HEK293 (cell line): ENCODE measurements around the gene FOXO6.

Experiments used
- CTCF ChIA-PET: fragments of 350-600 bp; formaldehyde crosslinking; extraction: SDS; loops from one replicate; lab custom pipeline; 2021; ENCODE audit warnings: antibody characterized with exemption; lab: Yijun Ruan, JAX
- POLR2A ChIA-PET: fragments of 300-600 bp; formaldehyde crosslinking; extraction: SDS; loops from one replicate; lab custom pipeline; 2020; ENCODE audit warnings: antibody characterized with exemption, inconsistent platforms; lab: Yijun Ruan, JAX
- H3K27ac ChIP-seq: fragments of 200-500 bp; sonication (Bioruptor generic); 2 replicates; pipeline ENCODE4 v1.5.1; 2014; ENCODE audit warnings: low read depth, low read length, control low read depth, inconsistent platforms; ENCODE audit errors: extremely low read depth
- H3K36me3 ChIP-seq, 2 experiments: fragments of 200-500 bp in 1 of 2; sonication (Bioruptor generic) in 1 of 2; 1 replicate in 1 of 2; 2 replicates in 1 of 2; pipeline ENCODE4 v1.5.1; 2014 to 2017; ENCODE audit warnings: inconsistent platforms in 2 of 2, low read length in 2 of 2; ENCODE audit not compliant: control insufficient read depth in 2 of 2, insufficient read depth in 1 of 2
- H3K4me1 ChIP-seq: fragments of 200-500 bp; sonication (Bioruptor generic); 2 replicates; pipeline ENCODE4 v1.5.1; 2014; ENCODE audit warnings: mild to moderate bottlenecking, low read length, inconsistent platforms; ENCODE audit not compliant: control insufficient read depth, insufficient read depth
- H3K4me3 ChIP-seq: 2 replicates; pipeline ENCODE4 v1.5.1; 2011; ENCODE audit warnings: low read depth, mild to moderate bottlenecking, control low read depth, low read length, moderate library complexity
- H3K9me3 ChIP-seq: fragments of 200-500 bp; sonication (Bioruptor generic); 2 replicates; pipeline ENCODE4 v1.5.1; 2014; ENCODE audit warnings: low read depth, low read length, inconsistent platforms; ENCODE audit not compliant: control insufficient read depth, insufficient read depth
- AEBP2 ChIP-seq: fragments of 450-650 bp; formaldehyde crosslinking; IDR thresholded peaks from 2 replicates; pipeline ENCODE4 v1.5.1; 2016; ENCODE audit warnings: missing biosample characterization, missing genetic modification characterization, borderline replicate concordance
- CTCF ChIP-seq: fragments of 450-650 bp; formaldehyde crosslinking; IDR thresholded peaks from 2 replicates; pipeline ENCODE4 v1.5.1; 2016; ENCODE audit warnings: missing biosample characterization, missing genetic modification characterization
- GLI4 ChIP-seq: fragments of 450-650 bp; formaldehyde crosslinking; IDR thresholded peaks from 2 replicates; pipeline ENCODE4 v1.5.1; 2016; ENCODE audit warnings: missing biosample characterization, missing genetic modification characterization
- GLIS2 ChIP-seq: fragments of 450-650 bp; formaldehyde crosslinking; IDR thresholded peaks from 2 replicates; pipeline ENCODE4 v1.5.1; 2016; ENCODE audit warnings: missing biosample characterization, missing genetic modification characterization
- ZBTB11 ChIP-seq: fragments of 450-650 bp; formaldehyde crosslinking; conservative IDR thresholded peaks from 2 replicates; pipeline ENCODE4 v1.5.1; 2016; ENCODE audit warnings: low read depth, missing biosample characterization, missing genetic modification characterization
- ZBTB49 ChIP-seq: fragments of 450-650 bp; formaldehyde crosslinking; IDR thresholded peaks from 2 replicates; pipeline ENCODE4 v1.5.1; 2016; ENCODE audit warnings: missing biosample characterization, missing genetic modification characterization, low read depth
- ZFP69B ChIP-seq: fragments of 450-650 bp; formaldehyde crosslinking; IDR thresholded peaks from 2 replicates; pipeline ENCODE4 v1.5.1; 2016; ENCODE audit warnings: missing biosample characterization, missing genetic modification characterization
- ZNF16 ChIP-seq: fragments of 450-650 bp; formaldehyde crosslinking; IDR thresholded peaks from 2 replicates; pipeline ENCODE4 v1.5.1; 2016; ENCODE audit warnings: low read depth, missing biosample characterization, missing genetic modification characterization
- ZNF211 ChIP-seq: fragments of 450-650 bp; formaldehyde crosslinking; IDR thresholded peaks from 2 replicates; pipeline ENCODE4 v1.5.1; 2016; ENCODE audit warnings: low read depth, missing biosample characterization, missing genetic modification characterization
- ZNF223 ChIP-seq: fragments of 450-650 bp; formaldehyde crosslinking; IDR thresholded peaks from 2 replicates; pipeline ENCODE4 v1.5.1; 2016; ENCODE audit warnings: missing biosample characterization, missing genetic modification characterization
- ZNF292 ChIP-seq: fragments of 450-650 bp; formaldehyde crosslinking; IDR thresholded peaks from 2 replicates; pipeline ENCODE4 v1.5.1; 2016; ENCODE audit warnings: low read depth, missing biosample characterization, missing genetic modification characterization, borderline replicate concordance
- ZNF398 ChIP-seq: fragments of 450-650 bp; formaldehyde crosslinking; IDR thresholded peaks from 2 replicates; pipeline ENCODE4 v1.5.1; 2017; ENCODE audit warnings: missing biosample characterization, missing genetic modification characterization
- ZNF404 ChIP-seq: fragments of 450-650 bp; formaldehyde crosslinking; IDR thresholded peaks from 2 replicates; pipeline ENCODE4 v1.5.1; 2017; ENCODE audit warnings: missing biosample characterization, missing genetic modification characterization
- ZNF701 ChIP-seq: fragments of 450-650 bp; formaldehyde crosslinking; IDR thresholded peaks from 2 replicates; pipeline ENCODE4 v1.5.1; 2016; ENCODE audit warnings: missing biosample characterization, missing genetic modification characterization
- ZNF776 ChIP-seq: fragments of 450-650 bp; formaldehyde crosslinking; IDR thresholded peaks from 2 replicates; pipeline ENCODE4 v1.5.0; 2017; ENCODE audit warnings: missing biosample characterization, missing genetic modification characterization, borderline replicate concordance

FOXO6 gene

GRCh38 chr1:41418857-41419583, 57.8 kb downstream of the FOXO6 start (continued):
- TF ChIP-seq ZNF398 (no peak), ZBTB11 (tag by site-specific recombination) (no peak), ZNF776 (tag by site-specific recombination) (no peak), ZNF211 (tag by site-specific recombination) (no peak), ZNF223 (no peak), ZNF16 (tag by site-specific recombination) (no peak), ZNF292 (tag by site-specific recombination) (no peak), ZNF404 (tag by site-specific recombination) (no peak)
- TF ChIP-seq, all 188 proteins: peak for 10

- ChIA-PET POLR2A (no interaction called here), CTCF (interaction anchor here (0.7 to 7.8 kb wide), 7 partner anchors 13 to 687 kb away, joined by 3 to 77 read pairs (median 8); no protein-coding TSS in a partner anchor)
- no peak overlapping the region for H3K27ac ChIP-seq
- no peak overlapping the region for H3K4me3 ChIP-seq
- no peaks in the 10 kb centered on the region for H3K36me3 ChIP-seq
- no peak for TF ChIP-seq ZFP69B
- no peak for TF ChIP-seq ZNF701 (tag by site-specific recombination)
- TF ChIP-seq CTCF (tag by site-specific recombination): no peak
- no peak for TF ChIP-seq GLIS2 (tag by site-specific recombination)
- H3K4me1 ChIP-seq: no peaks in the 10 kb centered on the region
- no peaks in the 10 kb centered on the region for H3K9me3 ChIP-seq
Measured at GRCh38 chr1:41419584-41420295, 58.5 kb downstream of the FOXO6 start.

- H3K9me3 ChIP-seq: no peaks in the 10 kb centered on the region
- TF ChIP-seq GLI4 (tag by site-specific recombination): no peak
- no peak for TF ChIP-seq ZBTB49 (tag by site-specific recombination)
- TF ChIP-seq AEBP2 (tag by site-specific recombination): no peak
- TF ChIP-seq, all 188 proteins: peak for 0
- POLR2A ChIA-PET: no interaction called here
- no peak overlapping the region for H3K4me3 ChIP-seq
- CTCF ChIA-PET: interaction anchor here (0.8 to 7.8 kb wide), 9 partner anchors 12 to 158 kb away, joined by 3 to 77 read pairs (median 5); partner anchors contain the start of gene FOXO6
- no peaks in the 10 kb centered on the region for H3K4me1 ChIP-seq
- no peaks in the 10 kb centered on the region for H3K36me3 ChIP-seq
- H3K27ac ChIP-seq: no peak overlapping the region
Measured at GRCh38 chr1:41420351-41420750, 59.1 kb downstream of the FOXO6 start.
